CD14-positive monocyte (primary cell): ENCODE data around the gene LYPD4. TPM values are rescaled to one million over a fixed set of nuclear protein-coding genes. Genes with fewer than 3 reads are reported as not detected.

Source experiments
- DNase-seq, 3 donors: peaks; one replicate each; pipeline ENCODE4 v3.0.0-alpha.2; 2011 to 2022
- H2AFZ ChIP-seq: 2 replicates; pipeline ENCODE4 v1.6.0; 2012; ENCODE audit warnings: mild to moderate bottlenecking, low read depth, low read length, inconsistent platforms; ENCODE audit not compliant: insufficient read depth, poor library complexity, severe bottlenecking
- H3K27ac ChIP-seq, 2 donors: 1 replicate in 1 of 2; 2 replicates in 1 of 2; pipeline ENCODE4 v1.5.1; 2012 to 2013; ENCODE audit warnings: low read length in 2 of 2, control low read depth in 1 of 2, inconsistent platforms in 1 of 2, low read depth in 1 of 2, mild to moderate bottlenecking in 1 of 2
- H3K27me3 ChIP-seq, 2 donors: one replicate each; pipeline versions ENCODE4 v1.6.0 to v1.6.1; 2011 to 2013; ENCODE audit warnings: low read length in 2 of 2; ENCODE audit not compliant: control insufficient read depth in 2 of 2, insufficient read depth in 2 of 2
- H3K36me3 ChIP-seq, 2 donors: replicated peaks in 1 of 2; 1 replicate in 1 of 2; 2 replicates in 1 of 2; pipeline versions ENCODE4 v1.5.1 to v1.6.1; 2012 to 2013; ENCODE audit warnings: low read length in 2 of 2, control low read depth in 1 of 2, inconsistent platforms in 1 of 2, mild to moderate bottlenecking in 1 of 2; ENCODE audit not compliant: insufficient read depth in 2 of 2, control insufficient read depth in 1 of 2
- H3K4me1 ChIP-seq, 2 donors: 1 replicate in 1 of 2; 2 replicates in 1 of 2; pipeline versions ENCODE4 v1.5.1 to v1.6.1; 2012 to 2013; ENCODE audit warnings: low read length in 2 of 2, control low read depth in 1 of 2, inconsistent platforms in 1 of 2, mild to moderate bottlenecking in 1 of 2, moderate library complexity in 1 of 2; ENCODE audit not compliant: insufficient read depth in 2 of 2, control insufficient read depth in 1 of 2
- H3K4me2 ChIP-seq: replicated peaks from 2 replicates; pipeline ENCODE3; 2012; ENCODE audit warnings: low read length, moderate library complexity, mild to moderate bottlenecking; ENCODE audit not compliant: poor library complexity, severe bottlenecking; ENCODE audit errors: extremely low read depth
- H3K4me3 ChIP-seq, 3 experiments: fragments of 200-600 bp in 1 of 3; sonication (generic) in 1 of 3; replicated peaks in 1 of 3; 1 replicate in 2 of 3; 2 replicates in 1 of 3; pipeline ENCODE4 v1.5.1; 2011 to 2013; ENCODE audit warnings: low read length in 3 of 3, mild to moderate bottlenecking in 3 of 3, control low read depth in 2 of 3, low read depth in 2 of 3, inconsistent platforms in 1 of 3, moderate library complexity in 1 of 3
- H3K79me2 ChIP-seq: 2 replicates; pipeline ENCODE4 v1.6.0; 2012; ENCODE audit warnings: mild to moderate bottlenecking, control low read depth, inconsistent platforms, low read length, moderate library complexity; ENCODE audit not compliant: insufficient read depth
- H3K9ac ChIP-seq: 2 replicates; pipeline ENCODE4 v1.6.0; 2017; ENCODE audit warnings: low read length, mild to moderate bottlenecking; ENCODE audit not compliant: insufficient read depth, poor library complexity, severe bottlenecking
- H3K9me3 ChIP-seq, 2 donors: replicated peaks in 1 of 2; 1 replicate in 1 of 2; 2 replicates in 1 of 2; pipeline versions ENCODE4 v1.5.1 to v1.6.1; 2012 to 2013; ENCODE audit warnings: low read length in 2 of 2, control low read depth in 1 of 2; ENCODE audit not compliant: control insufficient read depth in 1 of 2, insufficient read depth in 1 of 2
- H4K20me1 ChIP-seq: 2 replicates; pipeline ENCODE4 v1.6.0; 2012; ENCODE audit warnings: mild to moderate bottlenecking, low read length, control low read depth, moderate library complexity; ENCODE audit not compliant: insufficient read depth
- H3K27ac Mint-ChIP-seq, 7 donors: one replicate each; pipeline ENCODE4 v1.8.0; 2020; ENCODE audit warnings: mild to moderate bottlenecking in 7 of 7, mixed read lengths in 7 of 7, moderate library complexity in 6 of 7, inconsistent platforms in 2 of 7
- H3K27me3 Mint-ChIP-seq, 3 donors: one replicate each; pipeline ENCODE4 v1.8.0; 2021 to 2022; ENCODE audit warnings: low read depth in 3 of 3, mild to moderate bottlenecking in 3 of 3, mixed read lengths in 3 of 3, moderate library complexity in 3 of 3, inconsistent platforms in 1 of 3
- H3K36me3 Mint-ChIP-seq, 2 donors: one replicate each; pipeline ENCODE4 v1.8.0; 2020; ENCODE audit warnings: mixed read lengths in 2 of 2, inconsistent platforms in 1 of 2, mild to moderate bottlenecking in 1 of 2
- H3K4me1 Mint-ChIP-seq: one replicate; pipeline ENCODE4 v1.8.0; 2020; ENCODE audit warnings: mild to moderate bottlenecking, mixed read lengths
- H3K4me3 Mint-ChIP-seq, 2 donors: one replicate each; pipeline ENCODE4 v1.8.0; 2020; ENCODE audit warnings: mild to moderate bottlenecking in 2 of 2, mixed read lengths in 2 of 2, moderate library complexity in 1 of 2
- H3K9me3 Mint-ChIP-seq, 7 donors: one replicate each; pipeline ENCODE4 v1.8.0; 2020 to 2022; ENCODE audit warnings: mixed read lengths in 7 of 7, mild to moderate bottlenecking in 6 of 7, moderate library complexity in 6 of 7, inconsistent platforms in 2 of 7
- WGBS: methylation state at CpG from one replicate; pipeline ENCODE4 v1.1.5; 2013; ENCODE audit warnings: missing lambda C conversion rate; ENCODE audit not compliant: insufficient coverage; 5-methylcytosine and 5-hydroxymethylcytosine counted together
- intact Hi-C, 2 donors: fragments of 100-400 bp; cut with micrococcal nuclease; formaldehyde crosslinking; loops; one replicate each; pipeline versions ENCODE4 v1.15.0 to v1.15.1; 2023
- polyA plus RNA-seq, 3 donors: library from polyadenylated mRNA; depleted of rRNA in 1 of 3; unstranded in 2 of 3; stranded (reverse) in 1 of 3; fragments of 300-500 nt in 2 of 3; fragments of >200 nt in 1 of 3; fragmentation: Illumina TruSeq in 2 of 3; gene quantifications; 1 replicate in 2 of 3; 2 replicates in 1 of 3; pipeline ENCODE4 v1.2.3, GENCODE V29; 2012 to 2021
- TF ChIP-seq, protein P1 (sequence below): fragments of 200-600 bp; IDR thresholded peaks from one replicate; pipeline ENCODE4 v1.8.0; 2022; ENCODE audit warnings: antibody characterized with exemption, mild to moderate bottlenecking

LYPD4 gene
- polyA plus RNA-seq, 3 donors = not detected

DNA sequence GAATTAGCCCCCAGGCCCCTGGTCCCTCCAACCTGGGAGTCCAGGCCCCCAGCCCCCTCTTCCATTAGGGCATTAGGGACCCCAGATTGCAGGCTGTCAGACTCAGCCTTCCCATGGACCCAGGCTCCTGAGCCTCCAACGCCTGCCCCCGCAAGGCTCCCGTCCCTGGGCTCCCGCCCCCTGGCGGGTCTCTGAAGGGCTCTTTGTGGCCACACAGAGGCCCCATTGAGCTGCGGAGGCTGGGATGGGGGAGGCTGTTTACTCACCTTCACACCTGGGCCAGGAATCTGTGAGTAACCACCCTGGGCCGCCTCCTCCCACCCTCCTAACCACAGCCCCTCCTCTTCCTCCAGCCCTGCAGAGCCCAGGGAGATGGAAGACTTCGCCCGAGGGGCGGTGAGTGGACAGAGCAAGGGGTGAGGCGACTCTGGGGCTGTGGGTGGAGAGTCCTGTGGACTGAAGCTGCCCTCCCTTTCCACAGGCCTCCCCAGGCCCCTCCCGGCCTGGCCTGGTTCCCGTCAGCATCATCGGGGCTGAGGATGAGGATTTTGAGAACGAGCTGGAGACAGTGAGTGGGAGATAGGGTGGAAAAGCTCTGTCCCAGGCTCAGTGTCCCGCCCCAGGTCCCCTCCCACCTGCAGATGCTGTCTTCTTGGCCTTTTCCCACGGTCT lies 43.4 kb upstream of the LYPD4 start:
- peaks cover 87% of the 10 kb centered on the region for H4K20me1 ChIP-seq
- peaks cover 44 to 67% of the 10 kb centered on the region in 2 donors for H3K36me3 Mint-ChIP-seq
- intact Hi-C loops = no loop called here
- peaks cover 38% of the 10 kb centered on the region for H3K4me1 Mint-ChIP-seq
- H2AFZ ChIP-seq = no peak overlapping the region
- WGBS = 29% methylated on average over 6 of the region's 17 CpGs
- peak overlapping the region; percentile 10 to 61 for H3K27ac ChIP-seq
- TF ChIP-seq, protein P1, sequence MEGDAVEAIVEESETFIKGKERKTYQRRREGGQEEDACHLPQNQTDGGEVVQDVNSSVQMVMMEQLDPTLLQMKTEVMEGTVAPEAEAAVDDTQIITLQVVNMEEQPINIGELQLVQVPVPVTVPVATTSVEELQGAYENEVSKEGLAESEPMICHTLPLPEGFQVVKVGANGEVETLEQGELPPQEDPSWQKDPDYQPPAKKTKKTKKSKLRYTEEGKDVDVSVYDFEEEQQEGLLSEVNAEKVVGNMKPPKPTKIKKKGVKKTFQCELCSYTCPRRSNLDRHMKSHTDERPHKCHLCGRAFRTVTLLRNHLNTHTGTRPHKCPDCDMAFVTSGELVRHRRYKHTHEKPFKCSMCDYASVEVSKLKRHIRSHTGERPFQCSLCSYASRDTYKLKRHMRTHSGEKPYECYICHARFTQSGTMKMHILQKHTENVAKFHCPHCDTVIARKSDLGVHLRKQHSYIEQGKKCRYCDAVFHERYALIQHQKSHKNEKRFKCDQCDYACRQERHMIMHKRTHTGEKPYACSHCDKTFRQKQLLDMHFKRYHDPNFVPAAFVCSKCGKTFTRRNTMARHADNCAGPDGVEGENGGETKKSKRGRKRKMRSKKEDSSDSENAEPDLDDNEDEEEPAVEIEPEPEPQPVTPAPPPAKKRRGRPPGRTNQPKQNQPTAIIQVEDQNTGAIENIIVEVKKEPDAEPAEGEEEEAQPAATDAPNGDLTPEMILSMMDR = no peak
- peaks cover 44 to 70% of the 10 kb centered on the region in 2 donors for H3K36me3 ChIP-seq
- no peaks in the 10 kb centered on the region for H3K9me3 ChIP-seq
- DNase-seq = no peak
- H3K79me2 ChIP-seq = peaks cover 96% of the 10 kb centered on the region
- H3K4me1 ChIP-seq = peaks cover 33 to 49% of the 10 kb centered on the region in 2 donors
- no peak overlapping the region for H3K4me2 ChIP-seq
- H3K4me3 ChIP-seq = no peak overlapping the region
- H3K9ac ChIP-seq = no peak overlapping the region
- H3K4me3 Mint-ChIP-seq = peak overlapping the region in 1 of 2 donors; percentile 53
- H3K27me3 Mint-ChIP-seq = peaks cover 0 to 2% (median 1%) of the 10 kb centered on the region in 3 donors
- no peaks in the 10 kb centered on the region for H3K27me3 ChIP-seq
- H3K9me3 Mint-ChIP-seq = peaks cover 0 to 1% (median 0%) of the 10 kb centered on the region in 7 donors
- peak overlapping the region in 1 of 7 donors; percentile 93 for H3K27ac Mint-ChIP-seq

DNA sequence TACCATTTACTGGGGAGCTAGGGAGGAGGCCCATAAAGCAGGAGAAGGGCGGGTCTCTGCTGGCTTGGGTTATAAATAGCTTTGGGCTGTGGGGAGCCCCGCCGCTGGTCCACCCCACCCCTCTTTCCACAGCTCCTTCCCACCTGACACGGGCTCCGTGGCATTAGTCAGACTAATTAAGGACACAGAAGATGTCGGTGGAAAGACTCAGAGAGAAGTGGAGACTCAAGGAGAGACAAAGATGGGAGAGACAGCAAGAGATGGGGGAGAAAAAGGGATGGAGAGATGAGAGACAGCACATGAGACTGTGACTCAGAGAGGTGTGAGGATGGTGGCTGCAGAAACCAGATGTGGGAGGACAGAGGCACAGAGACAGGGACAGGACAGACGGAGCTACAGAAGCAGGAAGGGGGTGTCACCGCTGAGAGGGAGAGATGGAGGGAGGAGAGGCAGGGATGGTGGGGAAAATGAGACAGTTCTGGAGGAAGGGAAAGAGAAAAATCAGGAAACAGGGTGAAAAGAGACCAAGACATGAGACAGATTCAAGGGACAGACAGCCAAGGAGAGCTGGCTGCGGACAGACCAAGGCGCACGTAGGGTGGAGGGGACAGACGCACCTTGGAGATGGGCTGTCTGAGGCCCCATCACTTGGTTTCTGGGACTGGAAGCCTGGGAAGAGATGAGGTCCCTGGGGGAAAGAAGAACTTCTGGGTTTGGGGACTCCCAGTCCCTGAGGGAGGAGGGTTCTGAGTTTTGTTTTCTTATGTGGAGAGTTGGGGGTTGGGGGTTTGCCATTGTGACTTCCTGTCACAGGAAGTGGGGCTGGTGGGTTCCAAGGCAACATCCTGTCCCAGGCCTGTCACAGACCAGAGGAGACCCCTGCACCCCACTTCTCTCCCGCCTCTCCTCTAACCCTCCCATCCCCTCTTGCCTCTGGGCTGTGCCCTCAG lies 42.6 kb upstream of the LYPD4 start:
- no peak for DNase-seq
- H3K79me2 ChIP-seq = peaks cover 88% of the 10 kb centered on the region
- no peak overlapping the region for H2AFZ ChIP-seq
- peaks cover 0 to 2% (median 1%) of the 10 kb centered on the region in 3 donors for H3K27me3 Mint-ChIP-seq
- no peaks in the 10 kb centered on the region for H3K27me3 ChIP-seq
- H3K36me3 Mint-ChIP-seq = peaks cover 37 to 59% of the 10 kb centered on the region in 2 donors
- TF ChIP-seq, protein P1 = no peak
- H3K36me3 ChIP-seq = peaks cover 36 to 62% of the 10 kb centered on the region in 2 donors
- peaks cover 39 to 57% of the 10 kb centered on the region in 2 donors for H3K4me1 ChIP-seq
- peaks cover 79% of the 10 kb centered on the region for H4K20me1 ChIP-seq
- H3K9ac ChIP-seq = no peak overlapping the region
- H3K4me1 Mint-ChIP-seq = peaks cover 45% of the 10 kb centered on the region
- H3K27ac Mint-ChIP-seq = peak overlapping the region; percentile 1 to 93 (median 33)
- intact Hi-C loops = no loop called here
- 10% methylated on average over 9 of the region's 13 CpGs for WGBS
- peak overlapping the region; percentile 27 for H3K4me2 ChIP-seq
- peak overlapping the region in 1 of 2 donors; percentile 42 for H3K4me3 Mint-ChIP-seq
- H3K9me3 ChIP-seq = no peaks in the 10 kb centered on the region
- H3K27ac ChIP-seq = peak overlapping the region; percentile 10 to 61
- H3K4me3 ChIP-seq = peak overlapping the region in 1 of 3 experiments; percentile 10
- H3K9me3 Mint-ChIP-seq = peaks cover 0 to 1% (median 0%) of the 10 kb centered on the region in 7 donors
